Thymus (tissue), 11 donors: Measurements from ENCODE around the gene PPHLN1. TPM values are rescaled to one million over a fixed set of nuclear protein-coding genes. Genes with fewer than 3 reads are reported as not detected.
A peak's percentile ranks its signal among the peaks of the same experiment; 100 is the strongest.

ENCODE experiments used
- DNase-seq, 9 donors: peaks; one replicate each; pipeline ENCODE4 v3.0.0-alpha.2; 2013; ENCODE audit warnings: low spot score in 9 of 9, low read depth in 6 of 9, missing footprints in 1 of 9
- H3K27ac ChIP-seq, 2 donors: one replicate each; pipeline ENCODE4 v1.5.1; 2013; ENCODE audit warnings: control low read depth in 1 of 2, low read depth in 1 of 2, low read length in 1 of 2, mild to moderate bottlenecking in 1 of 2, moderate library complexity in 1 of 2
- H3K27me3 ChIP-seq, 2 donors: one replicate each; pipeline ENCODE4 v1.5.1; 2013; ENCODE audit warnings: low read length in 1 of 2; ENCODE audit not compliant: control insufficient read depth in 2 of 2, insufficient read depth in 1 of 2
- H3K36me3 ChIP-seq, 2 donors: one replicate each; pipeline ENCODE4 v1.5.1; 2013; ENCODE audit warnings: low read length in 1 of 2, mild to moderate bottlenecking in 1 of 2, moderate library complexity in 1 of 2; ENCODE audit not compliant: control insufficient read depth in 2 of 2, insufficient read depth in 2 of 2
- H3K4me1 ChIP-seq, 2 donors: one replicate each; pipeline ENCODE4 v1.5.1; 2013; ENCODE audit warnings: low read length in 2 of 2; ENCODE audit not compliant: control insufficient read depth in 2 of 2, insufficient read depth in 2 of 2
- H3K4me3 ChIP-seq, 2 donors: one replicate each; pipeline ENCODE4 v1.5.1; 2013; ENCODE audit warnings: low read length in 2 of 2, control low read depth in 1 of 2, mild to moderate bottlenecking in 1 of 2
- H3K9me3 ChIP-seq, 2 donors: one replicate each; pipeline ENCODE4 v1.5.1; 2013; ENCODE audit warnings: low read length in 1 of 2, mild to moderate bottlenecking in 1 of 2; ENCODE audit not compliant: control insufficient read depth in 2 of 2, insufficient read depth in 1 of 2
- WGBS: extraction: QIAGEN DNeasy Blood & Tissue Kit; methylation state at CpG from one replicate; pipeline ENCODE4 v1.1.7; 2013; 5-methylcytosine and 5-hydroxymethylcytosine counted together
- polyA plus RNA-seq: library from polyadenylated mRNA; stranded (reverse); fragments of 200-250 nt; gene quantifications from one replicate; pipeline ENCODE4 v1.2.3, GENCODE V29; 2013
- total RNA-seq: library from RNA; stranded (reverse); fragments of 120-200 nt; gene quantifications from one replicate; pipeline ENCODE4 v1.2.4, GENCODE V29; 2013
- donor health status: healthy.

The PPHLN1 gene
- total and polyA plus RNA-seq, 2 donors, result 60.7 to 64.5 TPM

GRCh38 chr12:42306297-42306696, 19.7 kb upstream of the PPHLN1 start:
- Histone ChIP-seq H3K36me3 (peaks cover 0 to 4% of the 10 kb centered on the region in 2 donors), H3K4me3 (no peak overlapping the region), H3K4me1 (no peaks in the 10 kb centered on the region), H3K27ac (no peak overlapping the region), H3K27me3 (no peaks in the 10 kb centered on the region), H3K9me3 (no peaks in the 10 kb centered on the region)
- no peak for DNase-seq
- WGBS, result 100% methylated on average over 3 of the region's 3 CpGs

- 98% methylated on average over 2 of the region's 2 CpGs for WGBS
- DNase-seq, result no peak
- peaks cover 2 to 10% of the 10 kb centered on the region in 2 donors for H3K36me3 ChIP-seq
- H3K4me1 ChIP-seq, result no peaks in the 10 kb centered on the region
- no peak overlapping the region for H3K4me3 ChIP-seq
- H3K27me3 ChIP-seq, result no peaks in the 10 kb centered on the region
- no peaks in the 10 kb centered on the region for H3K9me3 ChIP-seq
- no peak overlapping the region for H3K27ac ChIP-seq
Observed at GRCh38 chr12:42308390-42308789, 17.6 kb upstream of the PPHLN1 start.

- Histone ChIP-seq H3K9me3 (no peaks in the 10 kb centered on the region), H3K36me3 (peaks cover 2 to 14% of the 10 kb centered on the region in 2 donors), H3K4me1 (no peaks in the 10 kb centered on the region), H3K27me3 (no peaks in the 10 kb centered on the region), H3K27ac (no peak overlapping the region), H3K4me3 (no peak overlapping the region)
- no peak for DNase-seq
- 97% methylated on average over 6 of the region's 6 CpGs for WGBS
Observed at GRCh38 chr12:42309996-42310395, 16.0 kb upstream of the PPHLN1 start.

GRCh38 chr12:42315108-42315507, 10.9 kb upstream of the PPHLN1 start:
- no peaks in the 10 kb centered on the region for H3K27me3 ChIP-seq
- 98% methylated on average over 2 of the region's 2 CpGs for WGBS
- H3K36me3 ChIP-seq, result peaks cover 2 to 20% of the 10 kb centered on the region in 2 donors
- DNase-seq, result no peak
- H3K9me3 ChIP-seq, result no peaks in the 10 kb centered on the region
- no peaks in the 10 kb centered on the region for H3K4me1 ChIP-seq
- no peak overlapping the region for H3K4me3 ChIP-seq
- H3K27ac ChIP-seq, result no peak overlapping the region

GRCh38 chr12:42320796-42321195, 5.2 kb upstream of the PPHLN1 start:
- Histone ChIP-seq H3K27me3 (no peaks in the 10 kb centered on the region), H3K36me3 (peaks cover 0 to 9% of the 10 kb centered on the region in 2 donors)

GRCh38 chr12:42322567-42322966, 3.4 kb upstream of the PPHLN1 start:
- peak in 2 of 9 donors; percentile 4 to 20 for DNase-seq
- H3K4me1 ChIP-seq, result peaks cover 9 to 10% of the 10 kb centered on the region in 2 donors
- peaks cover 0 to 5% of the 10 kb centered on the region in 2 donors for H3K36me3 ChIP-seq
- H3K27me3 ChIP-seq, result no peaks in the 10 kb centered on the region
- H3K27ac ChIP-seq, result no peak overlapping the region
- no peaks in the 10 kb centered on the region for H3K9me3 ChIP-seq
- H3K4me3 ChIP-seq, result no peak overlapping the region

More at GRCh38 chr12:42320796-42321195, 5.2 kb upstream of the PPHLN1 start:
- H3K9me3 ChIP-seq, result no peaks in the 10 kb centered on the region
- H3K27ac ChIP-seq, result no peak overlapping the region
- DNase-seq, result no peak
- H3K4me1 ChIP-seq, result no peaks in the 10 kb centered on the region
- H3K4me3 ChIP-seq, result no peak overlapping the region

- Histone ChIP-seq H3K27me3 (no peaks in the 10 kb centered on the region), H3K9me3 (no peaks in the 10 kb centered on the region), H3K36me3 (peaks cover 0 to 5% of the 10 kb centered on the region in 2 donors), H3K4me3 (no peak overlapping the region), H3K4me1 (peaks cover 10 to 11% of the 10 kb centered on the region in 2 donors), H3K27ac (no peak overlapping the region)
- DNase-seq, result no peak
- 98% methylated on average over 6 of the region's 6 CpGs for WGBS
Observed at GRCh38 chr12:42323856-42324255, 2.1 kb upstream of the PPHLN1 start.

- H3K4me3 ChIP-seq, result peak overlapping the region; percentile 97 to 98
- 64% methylated on average over 7 of the region's 7 CpGs for WGBS
- no peaks in the 10 kb centered on the region for H3K9me3 ChIP-seq
- peak in 2 of 9 donors; percentile 1 to 3 for DNase-seq
- H3K4me1 ChIP-seq, result peaks cover 10 to 11% of the 10 kb centered on the region in 2 donors
- H3K27ac ChIP-seq, result peak overlapping the region; percentile 90
- peaks cover 0 to 5% of the 10 kb centered on the region in 2 donors for H3K36me3 ChIP-seq
- H3K27me3 ChIP-seq, result no peaks in the 10 kb centered on the region
Observed at GRCh38 chr12:42325326-42325652, 678 bp upstream of the PPHLN1 start.

GRCh38 chr12:42326541-42327226, 717 bp downstream of the PPHLN1 start:
- H3K36me3 ChIP-seq, result peaks cover 0 to 5% of the 10 kb centered on the region in 2 donors
- H3K4me3 ChIP-seq, result peak overlapping the region; percentile 97 to 98
- no peaks in the 10 kb centered on the region for H3K27me3 ChIP-seq
- peak in 6 of 9 donors; percentile 5 to 56 (median 29) for DNase-seq
- peaks cover 10 to 11% of the 10 kb centered on the region in 2 donors for H3K4me1 ChIP-seq
- 19% methylated on average over 13 of the region's 13 CpGs for WGBS
- H3K9me3 ChIP-seq, result no peaks in the 10 kb centered on the region
- H3K27ac ChIP-seq, result peak overlapping the region; percentile 90
